Measurements from ENCODE around the gene ATP2B3.

ATP2B3 gene

GRCh38 chrX:153592091-153592833 is 74.8 kb downstream of the ATP2B3 start:
- H3K4me1 ChIP-seq (ENCODE audit: control insufficient read depth, low read depth, low read length): no peaks in the 10 kb centered on the region
- no peaks in the 10 kb centered on the region for H3K36me3 ChIP-seq (ENCODE audit: control insufficient read depth, insufficient read depth, low read length)
- no peak overlapping the region for H3K23ac ChIP-seq (ENCODE audit: low read length)
- no peaks in the 10 kb centered on the region for H3K79me2 ChIP-seq (ENCODE audit: control insufficient read depth, insufficient read depth, low read length)
- no peak overlapping the region for H3K4me2 ChIP-seq (ENCODE audit: low read length)
- H2AK5ac ChIP-seq (ENCODE audit: low read length): no peak overlapping the region
- H3K4me3 ChIP-seq (ENCODE audit: low read length): no peak overlapping the region
- H4K8ac ChIP-seq (ENCODE audit: low read depth, low read length): no peak overlapping the region
- WGBS (ENCODE audit: extremely low coverage, insufficient coverage, low lambda C conversion rate): no CpG with 5 or more reads among the region's 30 CpGs
- H3K9ac ChIP-seq (ENCODE audit: low read length): no peak overlapping the region
- H3K4ac ChIP-seq (ENCODE audit: low read depth, low read length): no peak overlapping the region
- no peak overlapping the region for H2BK120ac ChIP-seq (ENCODE audit: low read depth, low read length)
- no peak overlapping the region for H3K56ac ChIP-seq (ENCODE audit: low read length)
- DNase-seq: no peak
- H2BK5ac ChIP-seq (ENCODE audit: low read length): no peak overlapping the region
- no peaks in the 10 kb centered on the region for H3K27me3 ChIP-seq (ENCODE audit: insufficient read depth, low read length, poor library complexity)
- no peak overlapping the region for H2BK15ac ChIP-seq (replicated peaks; ENCODE audit: low read depth)
- H4K5ac ChIP-seq (ENCODE audit: low read length): no peak overlapping the region
- H3K27ac ChIP-seq (ENCODE audit: low read depth, low read length): no peak overlapping the region
- no peaks in the 10 kb centered on the region for H3K79me1 ChIP-seq (ENCODE audit: low read length)
- H3K18ac ChIP-seq (ENCODE audit: low read length): no peak overlapping the region

GRCh38 chrX:153592966-153593688 is 75.7 kb downstream of the ATP2B3 start:
- Histone ChIP-seq H4K5ac (ENCODE audit: low read length) (no peak overlapping the region), H3K23ac (ENCODE audit: low read length) (no peak overlapping the region), H3K4me3 (ENCODE audit: low read length) (no peak overlapping the region), H3K4ac (ENCODE audit: low read depth, low read length) (no peak overlapping the region), H3K18ac (ENCODE audit: low read length) (no peak overlapping the region), H2BK15ac (replicated peaks; ENCODE audit: low read depth) (no peak overlapping the region), H2BK5ac (ENCODE audit: low read length) (no peak overlapping the region), H2AK5ac (ENCODE audit: low read length) (no peak overlapping the region), H3K4me1 (ENCODE audit: control insufficient read depth, low read depth, low read length) (no peaks in the 10 kb centered on the region), H3K27ac (ENCODE audit: low read depth, low read length) (no peak overlapping the region), H3K79me2 (ENCODE audit: control insufficient read depth, insufficient read depth, low read length) (no peaks in the 10 kb centered on the region), H2BK120ac (ENCODE audit: low read depth, low read length) (no peak overlapping the region), H3K36me3 (ENCODE audit: control insufficient read depth, insufficient read depth, low read length) (no peaks in the 10 kb centered on the region), H3K56ac (ENCODE audit: low read length) (no peak overlapping the region), H3K27me3 (ENCODE audit: insufficient read depth, low read length, poor library complexity) (no peaks in the 10 kb centered on the region), H3K9ac (ENCODE audit: low read length) (no peak overlapping the region), H3K79me1 (ENCODE audit: low read length) (no peaks in the 10 kb centered on the region), H4K8ac (ENCODE audit: low read depth, low read length) (no peak overlapping the region), H3K4me2 (ENCODE audit: low read length) (no peak overlapping the region)
- WGBS (ENCODE audit: extremely low coverage, insufficient coverage, low lambda C conversion rate): no CpG with 5 or more reads among the region's 12 CpGs
- no peak for DNase-seq

- no peak overlapping the region for H3K18ac ChIP-seq (ENCODE audit: low read length)
- no CpG with 5 or more reads among the region's 22 CpGs for WGBS (ENCODE audit: extremely low coverage, insufficient coverage, low lambda C conversion rate)
These were observed 76.5 kb downstream of the ATP2B3 start for GRCh38 chrX:153593811-153594500.

GRCh38 chrX:153595387-153595786 is 77.9 kb downstream of the ATP2B3 start:
- H2BK120ac ChIP-seq (ENCODE audit: low read depth, low read length): no peak overlapping the region
- no CpG with 5 or more reads among the region's 11 CpGs for whole genome bisulfite sequencing (ENCODE audit: extremely low coverage, insufficient coverage, low lambda C conversion rate)
- H3K27ac ChIP-seq (ENCODE audit: low read depth, low read length): no peak overlapping the region
- H3K4me1 ChIP-seq (ENCODE audit: control insufficient read depth, low read depth, low read length): no peaks in the 10 kb centered on the region
- no peak overlapping the region for H2BK15ac ChIP-seq (replicated peaks; ENCODE audit: low read depth)
- H3K4me2 ChIP-seq (ENCODE audit: low read length): no peak overlapping the region
- no peak overlapping the region for H2AK5ac ChIP-seq (ENCODE audit: low read length)
- H2BK5ac ChIP-seq (ENCODE audit: low read length): no peak overlapping the region
- no peak for DNase-seq
- H3K36me3 ChIP-seq (ENCODE audit: control insufficient read depth, insufficient read depth, low read length): no peaks in the 10 kb centered on the region
- no peaks in the 10 kb centered on the region for H3K79me2 ChIP-seq (ENCODE audit: control insufficient read depth, insufficient read depth, low read length)
- H3K9ac ChIP-seq (ENCODE audit: low read length): no peak overlapping the region
- H3K4me3 ChIP-seq (ENCODE audit: low read length): no peak overlapping the region
- no peak overlapping the region for H4K8ac ChIP-seq (ENCODE audit: low read depth, low read length)
- H3K27me3 ChIP-seq (ENCODE audit: insufficient read depth, low read length, poor library complexity): no peaks in the 10 kb centered on the region
- no peak overlapping the region for H3K23ac ChIP-seq (ENCODE audit: low read length)
- H3K4ac ChIP-seq (ENCODE audit: low read depth, low read length): no peak overlapping the region
- no peak overlapping the region for H4K5ac ChIP-seq (ENCODE audit: low read length)
- H3K56ac ChIP-seq (ENCODE audit: low read length): no peak overlapping the region
- no peaks in the 10 kb centered on the region for H3K79me1 ChIP-seq (ENCODE audit: low read length)
- no peak overlapping the region for H3K18ac ChIP-seq (ENCODE audit: low read length)

More at GRCh38 chrX:153593811-153594500, 76.5 kb downstream of the ATP2B3 start:
- Histone ChIP-seq H2BK120ac (ENCODE audit: low read depth, low read length) (no peak overlapping the region), H4K5ac (ENCODE audit: low read length) (no peak overlapping the region), H3K56ac (ENCODE audit: low read length) (no peak overlapping the region), H3K9ac (ENCODE audit: low read length) (no peak overlapping the region), H2BK5ac (ENCODE audit: low read length) (no peak overlapping the region), H2BK15ac (replicated peaks; ENCODE audit: low read depth) (no peak overlapping the region), H3K27ac (ENCODE audit: low read depth, low read length) (no peak overlapping the region), H3K4me1 (ENCODE audit: control insufficient read depth, low read depth, low read length) (no peaks in the 10 kb centered on the region), H4K8ac (ENCODE audit: low read depth, low read length) (no peak overlapping the region), H3K4ac (ENCODE audit: low read depth, low read length) (no peak overlapping the region), H2AK5ac (ENCODE audit: low read length) (no peak overlapping the region), H3K4me2 (ENCODE audit: low read length) (no peak overlapping the region), H3K4me3 (ENCODE audit: low read length) (no peak overlapping the region), H3K79me1 (ENCODE audit: low read length) (no peaks in the 10 kb centered on the region), H3K36me3 (ENCODE audit: control insufficient read depth, insufficient read depth, low read length) (no peaks in the 10 kb centered on the region), H3K79me2 (ENCODE audit: control insufficient read depth, insufficient read depth, low read length) (no peaks in the 10 kb centered on the region), H3K23ac (ENCODE audit: low read length) (no peak overlapping the region), H3K27me3 (ENCODE audit: insufficient read depth, low read length, poor library complexity) (no peaks in the 10 kb centered on the region)
- no peak for DNase-seq

GRCh38 chrX:153595859-153596857 is 78.7 kb downstream of the ATP2B3 start:
- Histone ChIP-seq H3K79me2 (ENCODE audit: control insufficient read depth, insufficient read depth, low read length) (no peaks in the 10 kb centered on the region), H2BK120ac (ENCODE audit: low read depth, low read length) (no peak overlapping the region), H4K8ac (ENCODE audit: low read depth, low read length) (no peak overlapping the region), H3K9ac (ENCODE audit: low read length) (no peak overlapping the region), H3K79me1 (ENCODE audit: low read length) (no peaks in the 10 kb centered on the region), H3K27me3 (ENCODE audit: insufficient read depth, low read length, poor library complexity) (no peaks in the 10 kb centered on the region), H3K4me2 (ENCODE audit: low read length) (no peak overlapping the region), H3K18ac (ENCODE audit: low read length) (no peak overlapping the region), H3K4me3 (ENCODE audit: low read length) (no peak overlapping the region), H2AK5ac (ENCODE audit: low read length) (no peak overlapping the region), H2BK5ac (ENCODE audit: low read length) (no peak overlapping the region), H3K56ac (ENCODE audit: low read length) (no peak overlapping the region), H3K23ac (ENCODE audit: low read length) (no peak overlapping the region), H3K4ac (ENCODE audit: low read depth, low read length) (no peak overlapping the region), H3K27ac (ENCODE audit: low read depth, low read length) (no peak overlapping the region), H4K5ac (ENCODE audit: low read length) (no peak overlapping the region), H3K4me1 (ENCODE audit: control insufficient read depth, low read depth, low read length) (no peaks in the 10 kb centered on the region), H2BK15ac (replicated peaks; ENCODE audit: low read depth) (no peak overlapping the region), H3K36me3 (ENCODE audit: control insufficient read depth, insufficient read depth, low read length) (no peaks in the 10 kb centered on the region)
- DNase-seq: no peak
- no CpG with 5 or more reads among the region's 21 CpGs for WGBS (ENCODE audit: extremely low coverage, insufficient coverage, low lambda C conversion rate)
